Middle frontal gyrus (tissue), 1 donor: ENCODE results near the gene MAGEA9B.
A peak's percentile ranks its signal among the peaks of the same experiment; 100 is the strongest.
"Not testable (repeated sequence)": the region's sequence is repeated elsewhere in the genome, so short reads cannot be mapped to it uniquely, and the experiment has no call there.

Experiments
- DNase-seq: peaks from one replicate; pipeline ENCODE4 v3.0.0-alpha.2; 2015; ENCODE audit warnings: low spot score; ENCODE audit errors: extremely low spot score

Gene MAGEA9B

GRCh38 chrX:149572743-149573142 is 14.5 kb downstream of the MAGEA9B start:
- no peak for DNase-seq

GRCh38 chrX:149571770-149572169 is 15.5 kb downstream of the MAGEA9B start:
- no peak for DNase-seq

- no peak for DNase-seq
Observed at GRCh38 chrX:149570668-149571067, 16.6 kb downstream of the MAGEA9B start.

- no peak for DNase-seq
Observed at GRCh38 chrX:149569770-149570169, 17.5 kb downstream of the MAGEA9B start.

GRCh38 chrX:149568701-149569296 is 18.5 kb downstream of the MAGEA9B start:
- DNase-seq: no peak

GRCh38 chrX:149567621-149568417 is 19.4 kb downstream of the MAGEA9B start:
- DNase-seq: no peak

GRCh38 chrX:149563359-149563758 is 23.9 kb downstream of the MAGEA9B start:
- DNase-seq: no peak

- not testable (repeated sequence) for DNase-seq
Observed at GRCh38 chrX:149555251-149555650, 32.0 kb downstream of the MAGEA9B start.

- DNase-seq: not testable (repeated sequence)
Observed at GRCh38 chrX:149551939-149552248, 35.4 kb downstream of the MAGEA9B start.

GRCh38 chrX:149551245-149551938 is 35.9 kb downstream of the MAGEA9B start:
- not testable (repeated sequence) for DNase-seq

GRCh38 chrX:149550454-149550853 is 36.8 kb downstream of the MAGEA9B start:
- DNase-seq: not testable (repeated sequence)

- DNase-seq: not testable (repeated sequence)
Observed at GRCh38 chrX:149549701-149550100, 37.6 kb downstream of the MAGEA9B start, which contains the start of gene HSFX3. TSS of gene HSFX3 (minus strand) at chrX:149549924. CDS start at chrX:149549852, 72 bp downstream.

- not testable (repeated sequence) for DNase-seq
Observed at GRCh38 chrX:149547782-149548181, 39.5 kb downstream of the MAGEA9B start.

- not testable (repeated sequence) for DNase-seq
Observed at GRCh38 chrX:149546962-149547361, 40.3 kb downstream of the MAGEA9B start.

- DNase-seq: not testable (repeated sequence)
Observed at GRCh38 chrX:149545545-149546543, 41.4 kb downstream of the MAGEA9B start.

- DNase-seq: no peak
Observed at GRCh38 chrX:149541521-149542047, 45.7 kb downstream of the MAGEA9B start.

- DNase-seq: peak; percentile 73
Observed at GRCh38 chrX:149540621-149541520, 46.4 kb downstream of the MAGEA9B start, which contains the start of gene EOLA1. TSS of gene EOLA1 (plus strand) at chrX:149541012. CDS start at chrX:149545631, 4,619 bp downstream.

- peak; percentile 28 for DNase-seq
Observed at GRCh38 chrX:149540131-149540620, 47.1 kb downstream of the MAGEA9B start.
